Gastroesophageal sphincter (tissue), 3 donors: ENCODE data around the gene SPECC1L.
"Not testable (repeated sequence)": the region's sequence is repeated elsewhere in the genome, so short reads cannot be mapped to it uniquely, and the experiment has no call there.

Source experiments
- CTCF ChIP-seq, 4 experiments: fragments of 200-600 bp in 2 of 4; fragments of 450-650 bp in 2 of 4; sonication (generic) in 1 of 4; IDR thresholded peaks; one replicate each; pipeline ENCODE4 v1.5.1; 2017 to 2019; ENCODE audit warnings: antibody characterized with exemption in 4 of 4, mild to moderate bottlenecking in 2 of 4, moderate library complexity in 2 of 4
- EP300 ChIP-seq: sonication (generic); formaldehyde crosslinking; IDR thresholded peaks from one replicate; pipeline ENCODE4 v1.6.1; 2017; ENCODE audit warnings: antibody characterized with exemption, mild to moderate bottlenecking
- POLR2A ChIP-seq, 2 donors: fragments of 450-650 bp; IDR thresholded peaks; one replicate each; pipeline ENCODE4 v1.6.1; 2017; ENCODE audit warnings: antibody characterized with exemption in 2 of 2, mild to moderate bottlenecking in 2 of 2, moderate library complexity in 1 of 2

DNA sequence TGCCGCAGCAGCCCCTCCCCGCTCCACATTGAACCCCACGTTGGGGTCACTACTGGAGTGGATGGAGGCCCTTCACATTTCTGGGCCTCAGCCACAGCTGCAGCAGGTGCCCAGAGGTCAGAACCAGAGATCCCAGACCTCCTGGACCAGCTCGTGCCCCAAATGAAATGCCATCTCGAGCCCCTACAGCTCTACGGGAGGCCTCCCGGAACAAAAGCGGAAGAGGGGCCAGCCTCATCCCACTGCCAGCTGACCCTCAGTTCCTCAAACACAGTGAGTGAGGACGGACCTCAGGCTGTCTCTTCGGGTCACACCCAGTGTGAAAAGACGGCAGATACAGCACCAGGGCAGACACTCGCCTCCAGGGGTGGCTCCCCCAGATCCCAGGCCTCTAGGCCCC is 17.5 kb upstream of the SPECC1L start:
- TF ChIP-seq CTCF (IDR thresholded peaks at IDR 0.05); EP300; POLR2A (IDR thresholded peaks at IDR 0.05): not testable (repeated sequence)
